ENCODE data around the gene SPATA21.

The SPATA21 gene

DNA sequence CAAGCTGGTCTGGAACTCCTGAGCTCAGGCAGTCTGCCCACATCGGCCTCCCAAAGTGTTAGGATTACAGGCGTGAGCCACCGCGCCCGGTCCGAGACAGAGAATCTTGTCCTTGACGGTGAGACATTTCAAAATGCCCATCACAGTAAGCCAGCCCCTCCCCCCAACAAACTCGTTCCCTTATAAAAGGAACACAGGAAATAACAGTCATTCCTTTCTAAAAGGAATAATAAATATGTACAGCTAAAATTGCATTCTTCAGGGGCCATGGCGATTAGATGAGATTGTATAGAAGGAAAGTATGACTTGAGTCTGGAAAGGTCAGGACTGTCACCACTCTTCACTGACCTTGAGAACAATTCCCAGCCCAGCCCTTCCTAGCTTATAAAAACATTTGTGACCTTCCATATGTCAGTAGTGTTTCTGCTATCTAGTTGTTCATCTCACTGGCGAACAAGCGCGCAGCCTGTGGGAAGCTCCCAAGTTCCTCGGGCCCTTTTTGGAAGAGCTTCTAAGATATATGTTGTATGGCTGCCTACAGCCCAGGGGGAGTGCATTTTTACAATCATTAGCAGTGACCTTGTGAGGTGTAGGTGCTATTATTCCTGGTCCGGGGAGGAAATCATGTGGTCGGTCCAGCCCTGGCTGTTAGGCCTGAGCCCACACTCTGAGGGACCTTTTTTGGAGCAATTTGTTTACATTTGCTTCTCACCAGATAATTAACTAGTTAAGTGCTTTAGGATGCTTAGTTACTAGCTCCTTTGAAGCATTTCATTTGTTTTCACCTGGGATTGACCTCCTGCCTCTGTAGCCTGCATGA lies 61.5 kb downstream of the SPATA21 start:
- no peak overlapping the region for H3K9ac ChIP-seq (ENCODE audit: low read depth, low read length)
- peaks cover 14% of the 10 kb centered on the region for H3K36me3 ChIP-seq (ENCODE audit: insufficient read depth, low read length)
- peaks cover 90% of the 10 kb centered on the region for H4K20me1 ChIP-seq (ENCODE audit: insufficient read depth, low read length)
- no peaks in the 10 kb centered on the region for H3K27me3 ChIP-seq (ENCODE audit: insufficient read depth, low read length, poor library complexity)
- H3K4me3 ChIP-seq (ENCODE audit: low read depth in 1 of 2, low read length in 2 of 2): no peak overlapping the region
- TF ChIP-seq EZH2 (IDR thresholded peaks at IDR 0.05; ENCODE audit: borderline replicate concordance, low read depth, low read length, severe bottlenecking) (no peak), CTCF (IDR thresholded peaks at IDR 0.05; ENCODE audit: borderline replicate concordance, extremely low read depth, low read length, poor library complexity, severe bottlenecking) (no peak)
- H3K4me1 ChIP-seq (ENCODE audit: insufficient read depth, low read length): peaks cover 2% of the 10 kb centered on the region; the same call in 1 of the 2 replicates
- no peaks in the 10 kb centered on the region for H3K9me3 ChIP-seq (ENCODE audit: insufficient read depth, low read length, severe bottlenecking)
- no peak overlapping the region for H2AFZ ChIP-seq (ENCODE audit: low read depth, low read length)
- no peak overlapping the region for H3K27ac ChIP-seq (ENCODE audit: low read length)
- ATAC-seq (ENCODE audit: insufficient read depth, low read depth): no peak
- no peak for DNase-seq
- peaks cover 97% of the 10 kb centered on the region for H3K79me2 ChIP-seq (ENCODE audit: insufficient read depth, low read length)
- no peak overlapping the region for H3K4me2 ChIP-seq (ENCODE audit: insufficient read depth, low read length)

DNA sequence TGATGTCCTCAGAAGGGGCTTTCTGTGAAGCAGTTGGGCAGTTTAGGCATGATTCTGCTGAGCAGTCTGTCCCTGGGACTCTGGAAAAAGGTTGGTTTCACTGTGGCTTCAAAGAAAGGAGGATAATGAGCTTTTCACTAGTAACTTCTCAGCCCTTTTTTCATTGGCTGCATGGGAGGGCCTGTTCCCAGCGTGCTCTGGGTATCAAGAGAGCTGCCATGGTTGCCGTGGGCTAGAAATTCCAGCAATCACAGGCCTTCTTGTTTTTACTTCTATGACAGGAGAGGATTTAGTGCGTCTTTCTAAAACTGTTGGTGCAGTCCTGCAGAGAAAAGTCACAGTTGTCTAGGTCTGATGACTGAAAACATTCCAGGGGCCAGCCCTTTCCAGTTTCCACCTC lies 63.0 kb downstream of the SPATA21 start:
- Histone ChIP-seq H3K79me2 (ENCODE audit: insufficient read depth, low read length) (peaks cover 97% of the 10 kb centered on the region), H4K20me1 (ENCODE audit: insufficient read depth, low read length) (peaks cover 88% of the 10 kb centered on the region), H3K9me3 (ENCODE audit: insufficient read depth, low read length, severe bottlenecking) (no peaks in the 10 kb centered on the region), H3K27me3 (ENCODE audit: insufficient read depth, low read length, poor library complexity) (no peaks in the 10 kb centered on the region), H3K4me3 (ENCODE audit: low read depth in 1 of 2, low read length in 2 of 2) (no peak overlapping the region), H3K4me2 (ENCODE audit: insufficient read depth, low read length) (no peak overlapping the region), H3K9ac (ENCODE audit: low read depth, low read length) (no peak overlapping the region), H3K4me1 (ENCODE audit: insufficient read depth, low read length) (peaks cover 10% of the 10 kb centered on the region), H2AFZ (ENCODE audit: low read depth, low read length) (no peak overlapping the region), H3K36me3 (ENCODE audit: insufficient read depth, low read length) (peaks cover 16% of the 10 kb centered on the region), H3K27ac (ENCODE audit: low read length) (no peak overlapping the region)
- no peak for ATAC-seq (ENCODE audit: insufficient read depth, low read depth)
- TF ChIP-seq EZH2 (IDR thresholded peaks at IDR 0.05; ENCODE audit: borderline replicate concordance, low read depth, low read length, severe bottlenecking): no peak
- TF ChIP-seq CTCF (IDR thresholded peaks at IDR 0.05; ENCODE audit: borderline replicate concordance, extremely low read depth, low read length, poor library complexity, severe bottlenecking): no peak
- DNase-seq: no peak

DNA sequence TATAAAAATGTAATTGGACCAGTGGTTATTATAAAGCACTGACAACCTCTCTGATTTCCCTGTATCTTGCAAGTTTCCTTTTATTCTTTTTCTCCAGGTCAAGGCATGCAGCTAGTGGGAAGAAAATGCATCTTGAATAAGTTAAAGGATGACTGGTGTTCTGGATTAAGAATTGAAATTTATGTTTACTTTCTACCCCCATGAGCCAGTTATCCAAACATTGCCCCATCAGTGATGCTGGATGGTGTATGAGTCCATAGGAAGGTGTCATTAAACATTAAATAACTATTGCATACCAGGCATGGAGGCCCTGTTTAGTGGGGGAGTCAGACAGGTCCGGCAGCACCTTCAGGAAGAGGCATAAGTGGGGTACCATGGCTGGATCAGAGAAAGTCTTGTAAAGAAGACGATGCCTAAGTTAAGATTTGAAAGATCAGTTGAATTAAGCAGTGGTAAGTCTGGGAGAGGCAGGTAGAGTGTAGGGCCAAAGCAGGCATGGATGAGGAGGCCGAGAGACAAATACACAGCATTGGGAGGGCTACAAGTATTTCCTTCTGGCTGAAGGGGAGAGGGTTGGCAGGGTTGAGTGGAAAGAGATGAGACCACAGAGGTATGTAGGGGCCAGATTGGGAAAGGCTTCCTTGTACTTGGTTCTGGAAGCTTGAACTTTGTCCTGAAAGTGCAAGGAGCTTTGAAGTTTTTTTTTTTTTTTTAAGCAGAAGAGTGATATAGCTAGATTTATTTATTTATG lies 64.5 kb downstream of the SPATA21 start:
- Histone ChIP-seq H3K36me3 (ENCODE audit: insufficient read depth, low read length) (peaks cover 17% of the 10 kb centered on the region), H3K4me3 (ENCODE audit: low read depth in 1 of 2, low read length in 2 of 2) (no peak overlapping the region), H3K27ac (ENCODE audit: low read length) (no peak overlapping the region), H3K4me2 (ENCODE audit: insufficient read depth, low read length) (no peak overlapping the region), H4K20me1 (ENCODE audit: insufficient read depth, low read length) (peaks cover 87% of the 10 kb centered on the region), H3K79me2 (ENCODE audit: insufficient read depth, low read length) (peaks cover 97% of the 10 kb centered on the region), H3K9me3 (ENCODE audit: insufficient read depth, low read length, severe bottlenecking) (no peaks in the 10 kb centered on the region), H3K4me1 (ENCODE audit: insufficient read depth, low read length) (peaks cover 22% of the 10 kb centered on the region), H2AFZ (ENCODE audit: low read depth, low read length) (no peak overlapping the region), H3K27me3 (ENCODE audit: insufficient read depth, low read length, poor library complexity) (no peaks in the 10 kb centered on the region), H3K9ac (ENCODE audit: low read depth, low read length) (no peak overlapping the region)
- TF ChIP-seq CTCF (IDR thresholded peaks at IDR 0.05; ENCODE audit: borderline replicate concordance, extremely low read depth, low read length, poor library complexity, severe bottlenecking): no peak
- TF ChIP-seq EZH2 (IDR thresholded peaks at IDR 0.05; ENCODE audit: borderline replicate concordance, low read depth, low read length, severe bottlenecking): no peak
- DNase-seq (no peak), ATAC-seq (ENCODE audit: insufficient read depth, low read depth) (no peak)

Data from DND-41 (cell line).